Fibroblast of villous mesenchyme (primary cell): ENCODE measurements around the gene PPFIA2. TPM values are rescaled to one million over a fixed set of nuclear protein-coding genes. Genes with fewer than 3 reads are reported as not detected.

Experiments
- DNase-seq: peaks from one replicate; pipeline ENCODE4 v3.0.0-alpha.2; 2010; ENCODE audit warnings: low read depth
- H3K4me3 ChIP-seq: 2 replicates; pipeline ENCODE4 v1.5.1; 2011; ENCODE audit warnings: low read depth, mild to moderate bottlenecking, low read length
- total RNA-seq: library from RNA; depleted of rRNA; stranded (reverse); fragments of >200 nt; gene quantifications from 2 replicates; pipeline ENCODE4 v1.2.3, GENCODE V29; 2012
- TF ChIP-seq, protein P1 (sequence below): IDR thresholded peaks from 2 replicates; pipeline ENCODE4 v1.5.1; 2012; ENCODE audit warnings: low read depth, mild to moderate bottlenecking, low read length; ENCODE audit not compliant: insufficient read depth

Gene PPFIA2
- total RNA-seq, 1 donor, result 4.7 TPM

DNA sequence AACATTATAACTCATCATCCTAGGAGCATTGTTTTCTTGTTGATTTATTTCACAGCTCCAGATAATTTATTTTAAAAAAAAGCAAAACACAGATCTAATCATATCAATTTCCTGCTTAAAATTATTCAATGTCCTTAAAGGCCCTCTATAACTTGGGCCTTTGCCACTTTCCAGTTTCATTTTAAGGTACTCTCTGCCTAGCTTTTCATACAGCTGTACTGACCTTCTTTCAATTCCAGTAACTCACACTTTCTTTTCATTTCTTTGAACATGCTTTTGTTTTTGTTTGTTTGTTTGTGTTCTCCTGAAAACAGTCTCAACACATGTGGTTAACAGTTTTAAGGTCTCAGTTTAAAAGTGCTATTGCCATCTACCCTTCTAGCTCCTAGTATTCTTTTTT is 399.4 kb downstream of the PPFIA2 start:
- H3K4me3 ChIP-seq, result no peak overlapping the region
- peak; percentile 1 for DNase-seq
- TF ChIP-seq, protein P1, sequence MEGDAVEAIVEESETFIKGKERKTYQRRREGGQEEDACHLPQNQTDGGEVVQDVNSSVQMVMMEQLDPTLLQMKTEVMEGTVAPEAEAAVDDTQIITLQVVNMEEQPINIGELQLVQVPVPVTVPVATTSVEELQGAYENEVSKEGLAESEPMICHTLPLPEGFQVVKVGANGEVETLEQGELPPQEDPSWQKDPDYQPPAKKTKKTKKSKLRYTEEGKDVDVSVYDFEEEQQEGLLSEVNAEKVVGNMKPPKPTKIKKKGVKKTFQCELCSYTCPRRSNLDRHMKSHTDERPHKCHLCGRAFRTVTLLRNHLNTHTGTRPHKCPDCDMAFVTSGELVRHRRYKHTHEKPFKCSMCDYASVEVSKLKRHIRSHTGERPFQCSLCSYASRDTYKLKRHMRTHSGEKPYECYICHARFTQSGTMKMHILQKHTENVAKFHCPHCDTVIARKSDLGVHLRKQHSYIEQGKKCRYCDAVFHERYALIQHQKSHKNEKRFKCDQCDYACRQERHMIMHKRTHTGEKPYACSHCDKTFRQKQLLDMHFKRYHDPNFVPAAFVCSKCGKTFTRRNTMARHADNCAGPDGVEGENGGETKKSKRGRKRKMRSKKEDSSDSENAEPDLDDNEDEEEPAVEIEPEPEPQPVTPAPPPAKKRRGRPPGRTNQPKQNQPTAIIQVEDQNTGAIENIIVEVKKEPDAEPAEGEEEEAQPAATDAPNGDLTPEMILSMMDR, result no peak

DNA sequence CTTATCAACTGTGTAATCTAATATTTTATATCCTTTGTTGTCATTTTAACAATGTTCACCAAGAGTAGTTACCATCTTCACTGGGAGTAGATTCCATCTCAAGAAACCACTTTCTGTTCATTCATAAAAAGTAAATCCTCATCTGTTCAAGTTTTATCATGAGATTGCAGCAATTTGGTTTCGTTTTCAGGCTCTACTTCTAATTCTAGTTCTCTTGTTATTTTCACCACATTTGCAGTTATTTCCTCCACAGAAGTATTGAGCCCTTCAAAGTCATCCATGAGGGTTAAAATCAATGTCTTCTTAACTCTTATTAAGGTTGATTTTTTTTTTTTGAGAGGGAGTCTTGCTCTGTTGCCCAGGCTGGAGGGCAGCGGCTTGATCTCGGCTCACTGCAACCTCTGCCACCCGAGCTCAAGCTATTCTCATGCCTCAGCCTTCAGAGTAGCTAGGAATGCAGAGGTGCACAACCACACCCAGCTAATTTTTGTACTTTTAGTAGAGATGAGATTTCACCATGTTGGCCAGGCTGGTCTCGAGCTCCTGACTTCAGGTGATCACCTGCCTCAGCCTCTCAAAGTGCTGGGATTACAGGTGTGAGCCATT is 404.7 kb downstream of the PPFIA2 start:
- TF ChIP-seq, protein P1, result no peak
- DNase-seq, result no peak
- H3K4me3 ChIP-seq, result no peak overlapping the region

DNA sequence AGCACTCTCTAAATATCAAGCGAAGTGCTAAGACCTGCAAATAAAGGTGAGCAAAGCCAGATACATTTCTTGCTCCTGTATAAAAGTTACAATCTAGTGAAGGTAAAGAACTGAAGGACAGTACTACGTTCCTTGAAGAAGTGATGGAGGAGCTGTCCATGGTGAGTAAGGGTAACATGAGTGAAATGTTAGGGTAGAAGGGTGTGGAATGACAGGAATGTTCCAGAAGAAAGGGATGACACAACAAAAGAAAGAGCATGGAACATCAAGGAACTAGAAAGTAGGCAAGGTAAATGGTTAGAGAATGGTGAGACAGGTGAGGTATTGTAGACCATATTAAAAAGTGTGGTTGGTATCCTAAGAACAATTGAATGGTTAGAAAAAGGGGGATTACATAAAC is 408.8 kb downstream of the PPFIA2 start:
- H3K4me3 ChIP-seq, result no peak overlapping the region
- DNase-seq, result no peak
- TF ChIP-seq, protein P1, result no peak

DNA sequence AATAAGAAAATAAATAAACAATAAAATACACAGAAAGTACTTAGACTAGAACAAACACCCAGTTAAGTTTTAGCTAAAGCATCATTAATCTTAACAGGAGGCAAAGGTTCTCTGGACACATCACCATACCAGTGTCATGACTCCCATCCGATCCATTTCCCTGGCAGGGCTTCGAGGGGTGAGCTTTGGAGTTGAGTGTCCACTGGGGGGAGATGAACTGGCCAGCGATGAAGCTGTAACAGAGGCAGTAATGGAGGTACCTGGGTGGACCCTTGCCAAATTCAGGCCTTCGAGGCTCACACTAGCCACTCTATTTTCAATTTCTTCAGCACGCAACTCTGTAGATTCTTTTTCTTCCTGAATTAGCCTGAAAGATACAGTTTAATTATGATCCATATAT is 411.7 kb downstream of the PPFIA2 start:
- TF ChIP-seq, protein P1, result no peak
- DNase-seq, result no peak
- no peak overlapping the region for H3K4me3 ChIP-seq

DNA sequence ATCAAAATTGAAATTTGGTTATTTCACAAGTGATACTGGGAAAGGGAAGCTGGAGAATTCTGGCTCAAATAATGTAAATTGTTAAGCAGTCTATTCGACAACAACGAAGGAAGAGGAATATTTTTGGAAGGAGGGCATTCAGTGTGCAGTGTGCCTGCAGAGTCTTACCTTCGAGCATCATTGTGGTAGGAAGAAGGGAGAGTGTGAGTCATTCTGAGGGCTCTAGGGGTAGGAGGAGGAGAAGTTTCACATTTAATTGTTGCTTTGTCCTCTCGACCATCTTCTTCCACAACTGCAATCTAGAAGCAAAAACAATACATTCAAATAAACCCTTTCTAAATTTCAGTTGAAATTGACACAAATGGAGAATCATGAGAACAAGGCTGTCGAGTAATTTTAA is 418.2 kb downstream of the PPFIA2 start:
- TF ChIP-seq, protein P1, result no peak
- no peak for DNase-seq
- H3K4me3 ChIP-seq, result no peak overlapping the region

DNA sequence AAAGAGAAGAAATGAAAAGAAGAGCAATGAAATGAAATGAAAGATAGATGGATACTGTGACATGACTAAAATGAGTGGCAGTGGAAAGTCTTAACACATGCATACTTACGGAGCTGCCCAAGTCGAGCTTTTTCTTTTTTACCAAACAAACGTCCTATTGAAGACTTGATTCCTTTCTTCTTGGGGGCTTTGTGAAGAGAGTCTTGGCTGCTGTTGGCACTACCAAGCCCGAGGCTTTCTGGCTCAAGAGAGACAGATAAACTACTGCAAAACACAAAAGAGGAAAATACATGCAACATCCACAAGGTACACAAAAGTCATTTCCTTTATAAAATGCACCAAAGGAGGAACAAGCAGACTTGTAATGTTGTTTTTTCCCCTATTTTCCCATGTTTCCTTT is 420.1 kb downstream of the PPFIA2 start:
- no peak overlapping the region for H3K4me3 ChIP-seq
- TF ChIP-seq, protein P1, result no peak
- no peak for DNase-seq

DNA sequence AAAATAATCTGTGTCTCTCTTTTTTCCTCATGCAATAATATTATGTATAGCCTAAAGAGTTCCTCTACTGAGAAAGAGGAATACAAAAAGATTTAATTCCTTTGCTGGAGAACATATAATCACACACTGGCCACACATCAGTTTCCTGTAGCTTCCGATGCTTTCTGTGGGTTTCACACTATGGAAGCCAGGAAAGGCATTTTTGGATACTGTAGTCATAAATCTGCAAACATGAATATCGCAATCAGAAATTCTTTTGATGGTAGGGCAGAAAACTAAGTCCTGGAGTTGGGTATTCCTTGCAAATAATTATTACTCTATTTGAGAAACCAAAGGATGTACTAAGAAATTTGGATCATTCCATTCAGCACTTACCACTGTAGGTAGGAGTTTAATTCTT is 421.3 kb downstream of the PPFIA2 start:
- TF ChIP-seq, protein P1, result no peak
- DNase-seq, result no peak
- H3K4me3 ChIP-seq, result no peak overlapping the region
